ENCODE measurements around the gene BIRC7. TPM values are rescaled to one million over a fixed set of nuclear protein-coding genes. Genes with fewer than 3 reads are reported as not detected.

BIRC7 gene
- polyA plus RNA-seq, 4 donors: 0.13 to 5.4 TPM; not detected in 2

GRCh38 chr20:63279931-63280330, 44.2 kb downstream of the BIRC7 start:
- Histone ChIP-seq H3K36me3 (ENCODE audit: control insufficient read depth in 3 of 3, insufficient read depth in 2 of 3, low read depth in 1 of 3, low read length in 3 of 3) (peaks cover 11 to 97% (median 12%) of the 10 kb centered on the region in 3 donors), H3K27me3 (ENCODE audit: control insufficient read depth in 3 of 3, insufficient read depth in 3 of 3, low read length in 3 of 3) (no peaks in the 10 kb centered on the region), H3K4me1 (ENCODE audit: control insufficient read depth in 3 of 3, insufficient read depth in 2 of 3, low read depth in 1 of 3, low read length in 2 of 3) (no peaks in the 10 kb centered on the region), H3K4me3 (ENCODE audit: low read depth in 1 of 3, low read length in 3 of 3) (no peak overlapping the region), H3K9me3 (ENCODE audit: control insufficient read depth in 2 of 2, insufficient read depth in 1 of 2, low read depth in 1 of 2, low read length in 1 of 2) (no peaks in the 10 kb centered on the region), H3K27ac (ENCODE audit: low read depth in 1 of 3, low read length in 2 of 3) (no peak overlapping the region)
- 93 to 94% (median 94%) methylated on average over 15 of the region's 15 CpGs for WGBS, 3 donors
- FAIRE-seq: no peak
- no peak for DNase-seq

DNA sequence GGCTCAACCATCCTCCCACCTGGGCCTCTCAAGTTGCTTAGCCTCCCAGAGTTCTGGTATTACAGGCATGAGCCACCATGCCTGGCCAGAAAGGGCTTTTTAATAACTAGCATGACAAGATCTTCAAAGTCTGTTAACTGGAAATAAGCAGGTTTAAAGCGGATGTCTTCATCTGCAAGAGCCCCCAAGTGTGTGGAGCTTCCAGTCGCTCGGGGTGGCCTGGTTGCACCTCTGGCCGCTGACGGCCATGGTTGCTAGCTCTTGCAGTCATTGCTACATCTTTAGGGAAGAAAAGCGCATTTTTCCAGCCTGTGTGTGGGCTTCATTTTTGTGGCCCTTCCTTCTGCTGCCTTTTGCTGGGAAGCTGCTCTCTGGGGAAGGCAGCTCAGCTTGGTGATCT, 44.7 kb downstream of the BIRC7 start:
- Histone ChIP-seq H3K4me1 (ENCODE audit: control insufficient read depth in 3 of 3, insufficient read depth in 2 of 3, low read depth in 1 of 3, low read length in 2 of 3) (no peaks in the 10 kb centered on the region), H3K27ac (ENCODE audit: low read depth in 1 of 3, low read length in 2 of 3) (no peak overlapping the region), H3K27me3 (ENCODE audit: control insufficient read depth in 3 of 3, insufficient read depth in 3 of 3, low read length in 3 of 3) (no peaks in the 10 kb centered on the region), H3K36me3 (ENCODE audit: control insufficient read depth in 3 of 3, insufficient read depth in 2 of 3, low read depth in 1 of 3, low read length in 3 of 3) (peaks cover 11 to 99% (median 11%) of the 10 kb centered on the region in 3 donors), H3K4me3 (ENCODE audit: low read depth in 1 of 3, low read length in 3 of 3) (no peak overlapping the region), H3K9me3 (ENCODE audit: control insufficient read depth in 2 of 2, insufficient read depth in 1 of 2, low read depth in 1 of 2, low read length in 1 of 2) (no peaks in the 10 kb centered on the region)
- FAIRE-seq: no peak
- WGBS, 3 donors: 96 to 98% (median 98%) methylated on average over 6 of the region's 6 CpGs
- no peak for DNase-seq

GRCh38 chr20:63280929-63281545, 45.3 kb downstream of the BIRC7 start:
- H3K27me3 ChIP-seq (ENCODE audit: control insufficient read depth in 3 of 3, insufficient read depth in 3 of 3, low read length in 3 of 3): no peaks in the 10 kb centered on the region
- peaks cover 10 to 99% (median 11%) of the 10 kb centered on the region in 3 donors for H3K36me3 ChIP-seq (ENCODE audit: control insufficient read depth in 3 of 3, insufficient read depth in 2 of 3, low read depth in 1 of 3, low read length in 3 of 3)
- FAIRE-seq: no peak
- 79 to 82% (median 82%) methylated on average over 16 to 19 of the region's 19 CpGs for WGBS, 3 donors
- no peaks in the 10 kb centered on the region for H3K4me1 ChIP-seq (ENCODE audit: control insufficient read depth in 3 of 3, insufficient read depth in 2 of 3, low read depth in 1 of 3, low read length in 2 of 3)
- no peak overlapping the region for H3K4me3 ChIP-seq (ENCODE audit: low read depth in 1 of 3, low read length in 3 of 3)
- no peaks in the 10 kb centered on the region for H3K9me3 ChIP-seq (ENCODE audit: control insufficient read depth in 2 of 2, insufficient read depth in 1 of 2, low read depth in 1 of 2, low read length in 1 of 2)
- H3K27ac ChIP-seq (ENCODE audit: low read depth in 1 of 3, low read length in 2 of 3): no peak overlapping the region
- no peak for DNase-seq

GRCh38 chr20:63281742-63282665, 46.3 kb downstream of the BIRC7 start:
- FAIRE-seq (no peak), DNase-seq (no peak)
- peaks cover 10 to 97% (median 11%) of the 10 kb centered on the region in 3 donors for H3K36me3 ChIP-seq (ENCODE audit: control insufficient read depth in 3 of 3, insufficient read depth in 2 of 3, low read depth in 1 of 3, low read length in 3 of 3)
- no peak overlapping the region for H3K4me3 ChIP-seq (ENCODE audit: low read depth in 1 of 3, low read length in 3 of 3)
- no peak overlapping the region for H3K27ac ChIP-seq (ENCODE audit: low read depth in 1 of 3, low read length in 2 of 3)
- H3K9me3 ChIP-seq (ENCODE audit: control insufficient read depth in 2 of 2, insufficient read depth in 1 of 2, low read depth in 1 of 2, low read length in 1 of 2): no peaks in the 10 kb centered on the region
- no peaks in the 10 kb centered on the region for H3K27me3 ChIP-seq (ENCODE audit: control insufficient read depth in 3 of 3, insufficient read depth in 3 of 3, low read length in 3 of 3)
- 93 to 96% (median 95%) methylated on average over 30 to 38 of the region's 38 CpGs for WGBS, 3 donors
- no peaks in the 10 kb centered on the region for H3K4me1 ChIP-seq (ENCODE audit: control insufficient read depth in 3 of 3, insufficient read depth in 2 of 3, low read depth in 1 of 3, low read length in 2 of 3)

- DNase-seq: no peak
Measured at GRCh38 chr20:63282946-63283345, 47.2 kb downstream of the BIRC7 start.

DNA sequence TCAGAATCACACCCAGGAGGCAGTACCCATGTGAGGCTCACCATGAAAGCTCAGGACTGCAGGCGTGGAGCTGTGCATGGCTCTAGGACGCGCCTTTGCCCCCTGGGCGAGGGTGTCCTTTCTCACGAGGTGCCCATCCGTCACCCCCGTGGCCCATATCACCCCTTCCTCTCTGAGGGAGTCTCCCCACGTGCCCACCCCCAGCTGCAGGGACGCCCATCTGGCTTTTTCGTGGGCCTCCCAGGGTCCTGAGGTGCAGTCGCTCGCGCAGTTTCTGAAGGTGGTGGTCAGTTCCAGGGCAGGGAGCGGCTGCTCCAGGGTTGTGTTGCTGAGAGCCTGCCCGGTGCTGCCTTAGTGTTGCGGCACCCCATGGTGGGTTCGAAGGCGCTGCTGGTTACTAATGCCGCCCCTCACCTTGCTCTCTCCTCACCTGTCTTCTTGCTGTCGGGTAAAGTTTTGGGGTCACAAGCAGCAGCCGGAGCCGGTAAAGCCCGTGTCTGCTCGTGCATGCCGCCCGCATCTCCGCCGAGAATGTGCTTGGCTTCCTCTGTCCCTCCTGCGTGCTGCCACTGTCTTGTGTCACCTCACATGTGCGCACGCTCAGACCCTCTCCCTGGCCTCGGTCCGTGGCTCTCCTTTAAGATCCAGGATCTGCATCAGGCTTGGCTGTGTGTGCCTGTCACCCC, 47.8 kb downstream of the BIRC7 start:
- Histone ChIP-seq H3K36me3 (ENCODE audit: control insufficient read depth in 3 of 3, insufficient read depth in 2 of 3, low read depth in 1 of 3, low read length in 3 of 3) (peaks cover 7 to 96% (median 10%) of the 10 kb centered on the region in 3 donors), H3K4me3 (ENCODE audit: low read depth in 1 of 3, low read length in 3 of 3) (no peak overlapping the region), H3K27ac (ENCODE audit: low read depth in 1 of 3, low read length in 2 of 3) (no peak overlapping the region), H3K27me3 (ENCODE audit: control insufficient read depth in 3 of 3, insufficient read depth in 3 of 3, low read length in 3 of 3) (no peaks in the 10 kb centered on the region), H3K4me1 (ENCODE audit: control insufficient read depth in 3 of 3, insufficient read depth in 2 of 3, low read depth in 1 of 3, low read length in 2 of 3) (no peaks in the 10 kb centered on the region), H3K9me3 (ENCODE audit: control insufficient read depth in 2 of 2, insufficient read depth in 1 of 2, low read depth in 1 of 2, low read length in 1 of 2) (no peaks in the 10 kb centered on the region)
- no peak for FAIRE-seq
- DNase-seq: no peak
- 86 to 92% (median 90%) methylated on average over 28 to 33 of the region's 33 CpGs for WGBS, 3 donors

More at GRCh38 chr20:63282946-63283345, 47.2 kb downstream of the BIRC7 start:
- H3K27ac ChIP-seq (ENCODE audit: low read depth in 1 of 3, low read length in 2 of 3): no peak overlapping the region
- H3K9me3 ChIP-seq (ENCODE audit: control insufficient read depth in 2 of 2, insufficient read depth in 1 of 2, low read depth in 1 of 2, low read length in 1 of 2): no peaks in the 10 kb centered on the region
- peaks cover 7 to 96% (median 10%) of the 10 kb centered on the region in 3 donors for H3K36me3 ChIP-seq (ENCODE audit: control insufficient read depth in 3 of 3, insufficient read depth in 2 of 3, low read depth in 1 of 3, low read length in 3 of 3)
- no peak for FAIRE-seq
- WGBS, 3 donors: 92 to 95% (median 92%) methylated on average over 17 of the region's 17 CpGs
- H3K4me1 ChIP-seq (ENCODE audit: control insufficient read depth in 3 of 3, insufficient read depth in 2 of 3, low read depth in 1 of 3, low read length in 2 of 3): no peaks in the 10 kb centered on the region
- H3K27me3 ChIP-seq (ENCODE audit: control insufficient read depth in 3 of 3, insufficient read depth in 3 of 3, low read length in 3 of 3): no peaks in the 10 kb centered on the region
- H3K4me3 ChIP-seq (ENCODE audit: low read depth in 1 of 3, low read length in 3 of 3): no peak overlapping the region

DNA sequence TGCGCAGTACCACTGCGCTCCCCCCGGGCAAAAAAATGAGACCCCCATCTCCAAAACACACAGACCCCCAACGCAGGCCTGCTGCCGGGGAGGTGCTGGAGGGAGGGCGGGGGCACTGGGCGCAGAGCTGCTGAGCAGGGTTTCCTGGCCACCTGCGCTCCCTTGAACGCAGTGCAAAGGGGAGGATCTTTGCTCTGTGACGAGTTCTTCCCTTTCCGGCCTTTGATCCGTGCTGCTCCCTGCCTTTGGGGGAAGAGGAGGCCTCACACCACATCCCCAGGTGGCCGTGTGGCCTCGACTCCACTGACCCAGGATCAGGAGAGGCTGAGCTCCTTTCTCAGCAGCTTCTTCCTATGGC, 48.4 kb downstream of the BIRC7 start:
- Histone ChIP-seq H3K27ac (ENCODE audit: low read depth in 1 of 3, low read length in 2 of 3) (peak overlapping the region in 2 of 3 donors; percentile 1 to 7), H3K27me3 (ENCODE audit: control insufficient read depth in 3 of 3, insufficient read depth in 3 of 3, low read length in 3 of 3) (no peaks in the 10 kb centered on the region), H3K4me1 (ENCODE audit: control insufficient read depth in 3 of 3, insufficient read depth in 2 of 3, low read depth in 1 of 3, low read length in 2 of 3) (no peaks in the 10 kb centered on the region), H3K9me3 (ENCODE audit: control insufficient read depth in 2 of 2, insufficient read depth in 1 of 2, low read depth in 1 of 2, low read length in 1 of 2) (no peaks in the 10 kb centered on the region), H3K36me3 (ENCODE audit: control insufficient read depth in 3 of 3, insufficient read depth in 2 of 3, low read depth in 1 of 3, low read length in 3 of 3) (peaks cover 7 to 96% (median 10%) of the 10 kb centered on the region in 3 donors), H3K4me3 (ENCODE audit: low read depth in 1 of 3, low read length in 3 of 3) (no peak overlapping the region)
- FAIRE-seq: no peak
- DNase-seq: peak; percentile 57 to 58
- 29 to 66% (median 45%) methylated on average over 13 to 14 of the region's 14 CpGs for WGBS, 3 donors

DNA sequence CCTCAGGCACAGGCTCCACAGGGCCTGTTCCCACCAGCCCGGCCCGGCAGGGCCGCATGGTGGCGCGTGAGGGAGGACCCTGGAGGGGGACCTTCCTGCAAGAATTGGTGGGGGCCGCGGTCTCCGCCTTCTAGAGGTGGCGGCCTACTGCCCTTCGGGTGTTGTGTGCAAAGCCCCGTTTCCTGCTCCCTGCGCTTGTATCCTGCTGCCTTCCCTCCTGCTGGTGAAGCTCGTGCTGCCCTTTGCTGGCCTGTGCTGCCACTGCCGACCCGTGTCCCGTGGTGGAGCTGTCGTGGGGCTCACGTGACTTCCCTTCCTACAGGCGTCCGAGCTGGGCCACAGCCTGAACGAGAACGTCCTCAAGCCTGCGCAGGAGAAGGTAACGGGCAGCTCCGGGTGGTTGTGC, 48.8 kb downstream of the BIRC7 start:
- WGBS, 3 donors: 77 to 84% (median 82%) methylated on average over 23 to 25 of the region's 25 CpGs
- peak overlapping the region in 2 of 3 donors; percentile 1 to 7 for H3K27ac ChIP-seq (ENCODE audit: low read depth in 1 of 3, low read length in 2 of 3)
- peak overlapping the region in 1 of 3 donors; percentile 12 for H3K4me3 ChIP-seq (ENCODE audit: low read depth in 1 of 3, low read length in 3 of 3)
- H3K27me3 ChIP-seq (ENCODE audit: control insufficient read depth in 3 of 3, insufficient read depth in 3 of 3, low read length in 3 of 3): no peaks in the 10 kb centered on the region
- FAIRE-seq (no peak), DNase-seq (no peak)
- no peaks in the 10 kb centered on the region for H3K9me3 ChIP-seq (ENCODE audit: control insufficient read depth in 2 of 2, insufficient read depth in 1 of 2, low read depth in 1 of 2, low read length in 1 of 2)
- no peaks in the 10 kb centered on the region for H3K4me1 ChIP-seq (ENCODE audit: control insufficient read depth in 3 of 3, insufficient read depth in 2 of 3, low read depth in 1 of 3, low read length in 2 of 3)
- peaks cover 7 to 96% (median 10%) of the 10 kb centered on the region in 3 donors for H3K36me3 ChIP-seq (ENCODE audit: control insufficient read depth in 3 of 3, insufficient read depth in 2 of 3, low read depth in 1 of 3, low read length in 3 of 3)

All from small intestine (tissue), 7 donors.